Measurements from ENCODE around the gene GPR39. TPM values are rescaled to one million over a fixed set of nuclear protein-coding genes. Genes with fewer than 3 reads are reported as not detected.

The GPR39 gene
- polyA plus RNA-seq, 1 experiment = 2.9 TPM

GRCh38 chr2:132560562-132560961 lies 144.0 kb downstream of the GPR39 start:
- CTCF ChIA-PET = no interaction called here
- Histone ChIP-seq H3K27ac (ENCODE audit: low read depth, low read length) (no peak overlapping the region), H3K27me3 (ENCODE audit: control insufficient read depth, insufficient read depth, low read length) (peaks cover 2% of the 10 kb centered on the region), H3K4me3 (ENCODE audit: low read depth, low read length) (no peak overlapping the region), H3K9me3 (ENCODE audit: control insufficient read depth, insufficient read depth, low read length) (no peaks in the 10 kb centered on the region)
- no peak for DNase-seq (ENCODE audit: low read depth, low spot score)
- no peak for TF ChIP-seq CTCF (IDR thresholded peaks at IDR 0.05; ENCODE audit: low read depth, low read length)
- POLR2A ChIA-PET = no interaction called here

GRCh38 chr2:132562245-132562644 lies 145.6 kb downstream of the GPR39 start:
- TF ChIP-seq CTCF (IDR thresholded peaks at IDR 0.05; ENCODE audit: low read depth, low read length) = no peak
- no peaks in the 10 kb centered on the region for H3K9me3 ChIP-seq (ENCODE audit: control insufficient read depth, insufficient read depth, low read length)
- ChIA-PET POLR2A (no interaction called here), CTCF (interaction anchor here (1.1 kb wide), 1 partner anchor 15 kb away, joined by 8 read pairs; no protein-coding TSS in a partner anchor)
- no peak overlapping the region for H3K27ac ChIP-seq (ENCODE audit: low read depth, low read length)
- peaks cover 2% of the 10 kb centered on the region for H3K27me3 ChIP-seq (ENCODE audit: control insufficient read depth, insufficient read depth, low read length)
- DNase-seq (ENCODE audit: low read depth, low spot score) = no peak
- no peak overlapping the region for H3K4me3 ChIP-seq (ENCODE audit: low read depth, low read length)

DNA sequence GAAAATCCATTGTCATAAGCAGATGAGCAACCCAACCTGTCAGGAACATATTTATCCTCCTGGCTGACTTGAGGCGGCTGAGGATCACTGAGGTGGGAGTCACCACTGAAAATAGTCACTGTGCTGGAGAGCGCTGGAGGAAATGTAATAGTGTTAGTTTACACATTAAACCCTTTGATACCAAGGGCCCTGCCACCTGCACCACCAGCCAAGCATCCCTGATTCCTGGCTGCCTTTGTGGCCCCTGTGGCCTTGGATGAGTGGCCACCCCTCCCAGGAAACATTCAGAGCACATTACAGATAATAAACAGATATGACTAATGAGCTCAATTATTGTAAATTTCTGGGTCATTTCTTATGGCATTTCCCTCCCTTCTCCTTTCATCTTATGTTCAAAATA lies 147.5 kb downstream of the GPR39 start:
- TF ChIP-seq CTCF (IDR thresholded peaks at IDR 0.05; ENCODE audit: low read depth, low read length) = no peak
- H3K4me3 ChIP-seq (ENCODE audit: low read depth, low read length) = no peak overlapping the region
- CTCF ChIA-PET = interaction anchor here (0.6 to 1.0 kb wide), 2 partner anchors 12 to 17 kb away, joined by 3 to 5 read pairs; no protein-coding TSS in a partner anchor
- H3K9me3 ChIP-seq (ENCODE audit: control insufficient read depth, insufficient read depth, low read length) = no peaks in the 10 kb centered on the region
- H3K27ac ChIP-seq (ENCODE audit: low read depth, low read length) = no peak overlapping the region
- peaks cover 2% of the 10 kb centered on the region for H3K27me3 ChIP-seq (ENCODE audit: control insufficient read depth, insufficient read depth, low read length)
- no peak for DNase-seq (ENCODE audit: low read depth, low spot score)
- POLR2A ChIA-PET = interaction anchor here (0.6 kb wide), 1 partner anchor 197 kb away, joined by 3 read pairs; no protein-coding TSS in a partner anchor

DNA sequence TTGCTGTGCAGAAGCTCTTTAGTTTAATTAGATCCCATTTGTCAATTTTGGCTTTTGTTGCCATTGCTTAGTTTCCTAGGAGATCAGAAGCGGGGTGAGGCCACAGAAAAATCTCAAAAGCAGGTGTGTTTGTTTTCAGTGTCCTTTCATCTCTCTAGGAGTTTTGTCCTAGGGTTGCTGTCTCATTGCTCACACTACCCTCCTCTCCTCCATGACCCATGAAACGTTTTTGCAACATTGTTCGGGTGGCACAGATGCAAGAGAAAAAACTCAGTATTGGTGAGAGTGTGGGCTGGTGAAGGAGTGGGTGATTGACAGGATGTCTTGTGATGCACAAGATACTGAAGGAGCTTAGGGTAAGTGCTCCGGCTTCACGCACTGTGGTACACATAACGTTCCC lies 149.8 kb downstream of the GPR39 start:
- H3K4me3 ChIP-seq (ENCODE audit: low read depth, low read length) = no peak overlapping the region
- no peak for DNase-seq (ENCODE audit: low read depth, low spot score)
- POLR2A ChIA-PET = no interaction called here
- H3K9me3 ChIP-seq (ENCODE audit: control insufficient read depth, insufficient read depth, low read length) = no peaks in the 10 kb centered on the region
- no peaks in the 10 kb centered on the region for H3K27me3 ChIP-seq (ENCODE audit: control insufficient read depth, insufficient read depth, low read length)
- H3K27ac ChIP-seq (ENCODE audit: low read depth, low read length) = no peak overlapping the region
- CTCF ChIA-PET = no interaction called here
- TF ChIP-seq CTCF (IDR thresholded peaks at IDR 0.05; ENCODE audit: low read depth, low read length) = no peak

GRCh38 chr2:132567682-132568081 lies 151.1 kb downstream of the GPR39 start:
- no peaks in the 10 kb centered on the region for H3K9me3 ChIP-seq (ENCODE audit: control insufficient read depth, insufficient read depth, low read length)
- no peak overlapping the region for H3K4me3 ChIP-seq (ENCODE audit: low read depth, low read length)
- DNase-seq (ENCODE audit: low read depth, low spot score) = no peak
- ChIA-PET POLR2A (no interaction called here), CTCF (interaction anchor here (1.2 kb wide), 1 partner anchor 20 kb away, joined by 3 read pairs; no protein-coding TSS in a partner anchor)
- no peak overlapping the region for H3K27ac ChIP-seq (ENCODE audit: low read depth, low read length)
- H3K27me3 ChIP-seq (ENCODE audit: control insufficient read depth, insufficient read depth, low read length) = peaks cover 3% of the 10 kb centered on the region
- no peak for TF ChIP-seq CTCF (IDR thresholded peaks at IDR 0.05; ENCODE audit: low read depth, low read length)
